GM18511 (cell line): ENCODE results near the gene MATN1.
"Not testable (repeated sequence)": the region's sequence is repeated elsewhere in the genome, so short reads cannot be mapped to it uniquely, and the experiment has no call there.

Source experiments
- ATAC-seq: cut with Tn5 transposase; IDR thresholded peaks from one replicate; pipeline ENCODE4 v1.9.1; 2021; ENCODE audit warnings: mild to moderate bottlenecking, moderate library complexity; ENCODE audit not compliant: unreplicated experiment

Gene MATN1

GRCh38 chr1:30723331-30723755 lies at the start of gene MATN1:
Gene MATN1, minus strand, starts transcription at chr1:30723585. Its CDS starts 34 bp downstream, at chr1:30723551.
- ATAC-seq: no peak

- ATAC-seq: no peak
These were observed 47.6 kb upstream of the MATN1 start for GRCh38 chr1:30771005-30771404.

GRCh38 chr1:30770150-30770549 lies 46.8 kb upstream of the MATN1 start:
- no peak for ATAC-seq

- ATAC-seq: no peak
These were observed 45.7 kb upstream of the MATN1 start for GRCh38 chr1:30768830-30769718.

- no peak for ATAC-seq
These were observed 44.9 kb upstream of the MATN1 start for GRCh38 chr1:30768159-30768829.

- not testable (repeated sequence) for ATAC-seq
These were observed 43.6 kb upstream of the MATN1 start for GRCh38 chr1:30766948-30767347.

GRCh38 chr1:30765556-30766434 lies 42.4 kb upstream of the MATN1 start:
- ATAC-seq: no peak

- ATAC-seq: peak; percentile 54
These were observed 41.7 kb upstream of the MATN1 start for GRCh38 chr1:30764939-30765555.

- ATAC-seq: no peak
These were observed 41.0 kb upstream of the MATN1 start for GRCh38 chr1:30764396-30764795.

- ATAC-seq: no peak
These were observed 40.4 kb upstream of the MATN1 start for GRCh38 chr1:30763651-30764248.

- no peak for ATAC-seq
These were observed 39.7 kb upstream of the MATN1 start for GRCh38 chr1:30762930-30763650.

- no peak for ATAC-seq
These were observed 39.0 kb upstream of the MATN1 start for GRCh38 chr1:30762152-30762929.

GRCh38 chr1:30761381-30762151 lies 38.2 kb upstream of the MATN1 start:
- ATAC-seq: no peak

- no peak for ATAC-seq
These were observed 37.4 kb upstream of the MATN1 start for GRCh38 chr1:30760596-30761324.

GRCh38 chr1:30759718-30760281 lies 36.4 kb upstream of the MATN1 start:
- ATAC-seq: no peak

- no peak for ATAC-seq
These were observed 35.5 kb upstream of the MATN1 start for GRCh38 chr1:30758785-30759380.
